Measurements from ENCODE around the gene CUL3.

Gene CUL3

GRCh38 chr2:224579411-224579810 is 5.8 kb downstream of the CUL3 start:
- no peak for DNase-seq

- DNase-seq = no peak
Observed at GRCh38 chr2:224577541-224577940, 7.6 kb downstream of the CUL3 start.

- no peak for DNase-seq
Observed at GRCh38 chr2:224576088-224576715, 9.0 kb downstream of the CUL3 start.

- DNase-seq = no peak
Observed at GRCh38 chr2:224574423-224575084, 10.6 kb downstream of the CUL3 start.

GRCh38 chr2:224573724-224574123 is 11.4 kb downstream of the CUL3 start:
- DNase-seq = no peak

GRCh38 chr2:224572338-224572737 is 12.8 kb downstream of the CUL3 start:
- DNase-seq = no peak

GRCh38 chr2:224570328-224570993 is 14.7 kb downstream of the CUL3 start:
- no peak for DNase-seq

GRCh38 chr2:224569654-224570053 is 15.5 kb downstream of the CUL3 start:
- DNase-seq = no peak

- no peak for DNase-seq
Observed at GRCh38 chr2:224565452-224566035, 19.6 kb downstream of the CUL3 start.

GRCh38 chr2:224563537-224563936 is 21.6 kb downstream of the CUL3 start:
- no peak for DNase-seq

- DNase-seq = no peak
Observed at GRCh38 chr2:224562831-224563230, 22.3 kb downstream of the CUL3 start.

- no peak for DNase-seq
Observed at GRCh38 chr2:224561234-224562005, 23.7 kb downstream of the CUL3 start.

- no peak for DNase-seq
Observed at GRCh38 chr2:224560549-224560948, 24.6 kb downstream of the CUL3 start.

- no peak for DNase-seq
Observed at GRCh38 chr2:224557610-224558009, 27.6 kb downstream of the CUL3 start.

- no peak for DNase-seq
Observed at GRCh38 chr2:224556381-224556780, 28.8 kb downstream of the CUL3 start.

GRCh38 chr2:224555823-224556366 is 29.3 kb downstream of the CUL3 start:
- DNase-seq = no peak

- no peak for DNase-seq
Observed at GRCh38 chr2:224552771-224553170, 32.4 kb downstream of the CUL3 start.

GRCh38 chr2:224551693-224552092 is 33.5 kb downstream of the CUL3 start:
- no peak for DNase-seq

- no peak for DNase-seq
Observed at GRCh38 chr2:224546926-224547325, 38.2 kb downstream of the CUL3 start.

- DNase-seq = no peak
Observed at GRCh38 chr2:224545884-224546644, 39.1 kb downstream of the CUL3 start.

GRCh38 chr2:224543939-224544338 is 41.2 kb downstream of the CUL3 start:
- DNase-seq = no peak

- no peak for DNase-seq
Observed at GRCh38 chr2:224538561-224539138, 46.5 kb downstream of the CUL3 start.

Data from RPMI8226 (cell line).